Gastrocnemius medialis (tissue), 4 donors: ENCODE results near the gene DHX36. TPM values are rescaled to one million over a fixed set of nuclear protein-coding genes. Genes with fewer than 3 reads are reported as not detected.

Experiments
- ATAC-seq, 2 donors: fragments of 150-250 bp; one replicate each; pipeline ENCODE4 v1.9.1; 2016
- DNase-seq, 2 donors: peaks; one replicate each; pipeline ENCODE4 v3.0.0-alpha.2; 2019
- H3K27ac ChIP-seq, 4 donors: fragments of 200-600 bp; sonication (generic); 1 replicate in 1 of 4; 2 replicates in 3 of 4; pipeline ENCODE4 v1.5.1; 2016 to 2018; ENCODE audit warnings: mild to moderate bottlenecking in 2 of 4, moderate library complexity in 1 of 4
- H3K27me3 ChIP-seq, 3 donors: fragments of 200-600 bp; sonication (generic) in 2 of 3; 1 replicate in 1 of 3; 2 replicates in 2 of 3; pipeline versions ENCODE4 v1.5.1 to v1.6.0; 2016 to 2019; ENCODE audit warnings: mild to moderate bottlenecking in 1 of 3, moderate library complexity in 1 of 3
- H3K36me3 ChIP-seq, 2 donors: fragments of 200-600 bp; sonication (generic) in 1 of 2; one replicate each; pipeline ENCODE4 v1.5.1; 2017 to 2018
- H3K4me1 ChIP-seq, 2 donors: fragments of 200-600 bp; sonication (generic) in 1 of 2; one replicate each; pipeline ENCODE4 v1.5.1; 2016 to 2017; ENCODE audit warnings: mild to moderate bottlenecking in 2 of 2
- H3K4me3 ChIP-seq, 4 donors: fragments of 200-600 bp; sonication (generic) in 3 of 4; 1 replicate in 1 of 4; 2 replicates in 3 of 4; pipeline ENCODE4 v1.5.1; 2016 to 2019; ENCODE audit warnings: mild to moderate bottlenecking in 2 of 4
- H3K9me3 ChIP-seq, 3 donors: fragments of 200-600 bp; sonication (generic) in 2 of 3; 1 replicate in 1 of 3; 2 replicates in 2 of 3; pipeline ENCODE4 v1.5.1; 2016 to 2019
- CTCF ChIP-seq, 5 experiments: fragments of 450-650 bp in 3 of 5; fragments of 200-600 bp in 2 of 5; sonication (generic) in 2 of 5; IDR thresholded peaks in 4 of 5; conservative IDR thresholded peaks in 1 of 5; 1 replicate in 4 of 5; 2 replicates in 1 of 5; pipeline ENCODE4 v1.5.1; 2016 to 2019; ENCODE audit warnings: antibody characterized with exemption in 5 of 5, mild to moderate bottlenecking in 3 of 5, moderate library complexity in 3 of 5
- POLR2A ChIP-seq, 2 donors: fragments of 450-650 bp; IDR thresholded peaks; one replicate each; pipeline ENCODE4 v1.6.1; 2017; ENCODE audit warnings: antibody characterized with exemption in 2 of 2, mild to moderate bottlenecking in 2 of 2, moderate library complexity in 2 of 2
- in situ Hi-C, 4 donors: fragments of 200-750 bp; cut with MboI; loops; one replicate each; pipeline versions ENCODE4 v1.15.0 to v1.8.0; 2017; ENCODE audit warnings: low sequenced_read_pairs in 4 of 4
- intact Hi-C: fragments of 100-400 bp; cut with DNase I; formaldehyde crosslinking; loops from one replicate; pipeline ENCODE4 v1.15.1; 2023; ENCODE audit warnings: low total_unique reads
- total RNA-seq, 4 donors: library from RNA; depleted of rRNA; stranded (reverse); fragments of >200 nt; gene quantifications; one replicate each; pipeline versions ENCODE4 v1.1.0 to v1.2.3, GENCODE V29; 2016

The DHX36 gene
- total RNA-seq, 4 donors from 2014 or later: 59.0 to 211 (median 143) TPM

DNA sequence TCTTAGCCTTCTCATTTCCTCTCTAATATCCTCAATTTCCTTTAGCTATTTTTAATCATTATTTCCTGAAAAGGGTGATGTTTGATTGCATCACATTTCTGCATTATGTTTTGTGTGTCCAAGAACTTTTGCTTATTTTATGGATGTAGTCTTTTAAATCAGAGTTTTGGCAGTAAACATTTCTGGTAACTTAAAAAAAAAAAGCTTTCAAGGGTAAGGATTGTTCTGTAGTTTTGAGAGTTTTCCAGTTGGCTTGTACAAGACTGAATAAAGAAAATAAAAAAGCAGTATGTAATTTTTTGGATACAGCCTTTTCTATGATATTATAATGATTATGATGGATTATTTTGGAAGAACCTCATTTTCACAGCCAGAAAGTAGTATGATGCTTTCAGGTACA lies 99.4 kb downstream of the DHX36 start:
- no peak for TF ChIP-seq CTCF (IDR thresholded peaks at IDR 0.05 in 4 of 5, conservative IDR thresholded peaks at IDR 0.05 in 1 of 5)
- TF ChIP-seq POLR2A (IDR thresholded peaks at IDR 0.05): no peak
- no peaks in the 10 kb centered on the region for H3K27me3 ChIP-seq
- no peaks in the 10 kb centered on the region for H3K36me3 ChIP-seq
- no peaks in the 10 kb centered on the region for H3K9me3 ChIP-seq
- intact Hi-C loops (no loop called here), in situ Hi-C loops (no loop called here)
- DNase-seq (no peak), ATAC-seq (no peak)
- no peaks in the 10 kb centered on the region for H3K4me1 ChIP-seq
- peak overlapping the region in 1 of 4 donors; percentile 43 for H3K27ac ChIP-seq
- H3K4me3 ChIP-seq: no peak overlapping the region

- no peaks in the 10 kb centered on the region for H3K4me1 ChIP-seq
- ATAC-seq (no peak), DNase-seq (no peak)
- no peak overlapping the region for H3K4me3 ChIP-seq
- no peaks in the 10 kb centered on the region for H3K27me3 ChIP-seq
- H3K27ac ChIP-seq: peak overlapping the region in 1 of 4 donors; percentile 43
- TF ChIP-seq CTCF (IDR thresholded peaks at IDR 0.05 in 4 of 5, conservative IDR thresholded peaks at IDR 0.05 in 1 of 5) (no peak), POLR2A (IDR thresholded peaks at IDR 0.05) (no peak)
- intact Hi-C loops: no loop called here
- H3K9me3 ChIP-seq: no peaks in the 10 kb centered on the region
- in situ Hi-C loops: no loop called here
- H3K36me3 ChIP-seq: no peaks in the 10 kb centered on the region
These were observed 99.9 kb downstream of the DHX36 start for GRCh38 chr3:154224366-154224765.

DNA sequence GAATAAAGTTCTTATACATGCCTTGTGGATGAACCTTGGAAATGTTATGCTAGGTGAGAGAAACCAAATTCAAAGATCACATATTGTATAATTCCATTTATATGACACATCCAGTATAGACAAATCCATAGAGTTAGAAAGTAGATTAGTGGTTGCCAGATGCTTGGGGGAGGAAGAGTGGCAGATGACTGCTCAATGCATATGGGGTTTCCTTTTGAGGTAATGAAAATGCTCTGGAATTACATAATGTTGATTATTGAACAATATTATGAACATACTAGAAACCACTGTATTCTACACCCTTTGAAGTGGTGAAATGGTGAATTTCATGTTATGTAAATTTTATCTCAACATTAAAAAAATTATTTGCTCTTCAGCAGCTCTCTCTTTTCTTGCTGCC lies 100.8 kb downstream of the DHX36 start:
- no peak for ATAC-seq
- intact Hi-C loops: no loop called here
- in situ Hi-C loops: no loop called here

More for the DNA sequence above, 100.8 kb downstream of the DHX36 start:
- no peaks in the 10 kb centered on the region for H3K4me1 ChIP-seq
- H3K27ac ChIP-seq: no peak overlapping the region
- no peak overlapping the region for H3K4me3 ChIP-seq
- no peaks in the 10 kb centered on the region for H3K9me3 ChIP-seq
- TF ChIP-seq CTCF (IDR thresholded peaks at IDR 0.05 in 4 of 5, conservative IDR thresholded peaks at IDR 0.05 in 1 of 5): no peak
- TF ChIP-seq POLR2A (IDR thresholded peaks at IDR 0.05): no peak
- DNase-seq: no peak
- no peaks in the 10 kb centered on the region for H3K36me3 ChIP-seq
- no peaks in the 10 kb centered on the region for H3K27me3 ChIP-seq

Other genes starting within 250 kb of the DHX36 start
- gene ARHGEF26, start 203.1 kb downstream of the DHX36 start, total RNA-seq: 1 to 10 TPM in 3 of 4 donors, under 1 TPM in 1; 0.41 to 1.7 (median 1.2) TPM
- not detected for gene GPR149, start 105.7 kb upstream of the DHX36 start, total RNA-seq